ENCODE measurements around the gene CARM1.

The CARM1 gene

DNA sequence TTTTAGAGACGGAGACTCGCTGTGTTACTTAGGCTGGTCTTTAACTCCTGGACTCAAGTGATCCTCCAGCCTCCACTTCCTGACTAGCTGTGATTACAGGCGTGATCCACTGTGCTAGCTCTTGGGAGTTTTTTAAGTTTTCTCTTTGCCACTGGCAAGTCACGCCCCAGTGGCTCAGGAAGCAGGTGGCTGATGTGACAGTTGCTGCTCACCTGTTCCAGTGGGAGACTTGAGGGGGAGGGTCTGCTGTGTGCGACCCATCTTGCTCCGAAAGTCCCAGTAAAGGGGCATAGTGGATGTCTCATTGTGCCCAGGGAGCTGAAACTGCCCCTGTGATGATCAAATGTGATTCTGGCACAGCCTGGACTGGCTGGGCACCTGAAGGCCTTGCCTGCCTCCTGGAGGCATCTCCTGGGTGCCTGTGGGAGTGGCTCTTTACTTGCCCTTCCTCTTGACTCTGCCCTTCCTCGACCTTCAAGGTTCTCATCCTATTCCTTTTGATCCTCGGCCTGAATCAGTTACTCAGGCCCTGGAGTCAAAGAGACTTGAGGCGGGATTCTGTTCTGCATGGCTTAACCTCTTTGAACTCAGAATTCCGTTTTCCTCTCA is 97.3 kb downstream of the CARM1 start:
- DNase-seq, result no peak

DNA sequence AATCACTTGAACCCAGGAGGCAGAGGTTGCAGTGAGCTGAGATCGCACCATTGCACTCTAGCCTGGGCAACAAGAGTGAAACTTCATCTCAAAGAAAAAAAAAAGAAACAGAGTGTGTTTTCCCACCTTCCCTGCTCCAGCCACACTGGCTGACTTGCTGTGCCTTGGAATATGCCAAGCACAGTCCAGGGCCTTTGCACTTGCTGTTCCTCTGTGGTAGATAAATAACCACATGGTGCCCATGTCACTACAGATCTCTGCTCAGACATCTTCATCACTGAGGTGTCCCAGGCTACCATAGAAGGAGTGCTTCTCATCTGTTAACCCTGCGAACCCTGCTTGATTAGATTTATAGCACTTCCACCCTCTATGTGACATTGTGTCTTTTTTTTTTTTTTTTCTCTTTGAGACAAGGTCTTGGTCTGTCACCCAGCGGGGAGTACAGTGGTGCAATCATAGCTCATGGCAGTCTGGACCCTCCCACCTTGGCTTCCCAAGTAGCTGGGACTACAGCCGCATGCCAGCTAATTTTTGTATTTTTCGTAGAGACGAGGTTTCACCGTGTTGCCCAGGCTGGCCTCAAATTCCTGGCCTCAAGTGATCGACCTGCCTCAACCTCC is 99.9 kb downstream of the CARM1 start:
- DNase-seq, result no peak
